RWPE1 (cell line): ENCODE results near the gene IFT122.
"Not testable (repeated sequence)": the region's sequence is repeated elsewhere in the genome, so short reads cannot be mapped to it uniquely, and the experiment has no call there.

Experiments used
- CTCF ChIA-PET: fragments of 350-600 bp; sonication (Branson Sonifier 250); formaldehyde crosslinking; extraction: SDS; loops from one replicate; lab custom pipeline; 2021; lab: Yijun Ruan, JAX
- POLR2A ChIA-PET: fragments of 400-600 bp; formaldehyde crosslinking; extraction: SDS; loops from one replicate; lab custom pipeline; 2020; ENCODE audit warnings: antibody characterized with exemption; ENCODE audit not compliant: low non-redundant PET; lab: Yijun Ruan, JAX
- DNase-seq: peaks from one replicate; pipeline ENCODE4 v3.0.0; 2012; ENCODE audit warnings: low spot score
- H3K27ac ChIP-seq: fragments of 450-650 bp; 2 replicates; pipeline ENCODE4 v1.5.1; 2017
- CTCF ChIP-seq: fragments of 450-650 bp; conservative IDR thresholded peaks from 2 replicates; pipeline ENCODE4 v1.5.1; 2017; ENCODE audit warnings: low read depth, mild to moderate bottlenecking

IFT122 gene

GRCh38 chr3:129481766-129482332 lies 41.8 kb downstream of the IFT122 start:
- ChIA-PET POLR2A (interaction anchor here (0.6 kb wide), 2 partner anchors 21 to 1458 kb away, joined by 3 to 4 read pairs; no protein-coding TSS in a partner anchor), CTCF (no interaction called here)
- TF ChIP-seq CTCF: no peak
- peak overlapping the region; percentile 69 for H3K27ac ChIP-seq
- DNase-seq: peak; percentile 15

DNA sequence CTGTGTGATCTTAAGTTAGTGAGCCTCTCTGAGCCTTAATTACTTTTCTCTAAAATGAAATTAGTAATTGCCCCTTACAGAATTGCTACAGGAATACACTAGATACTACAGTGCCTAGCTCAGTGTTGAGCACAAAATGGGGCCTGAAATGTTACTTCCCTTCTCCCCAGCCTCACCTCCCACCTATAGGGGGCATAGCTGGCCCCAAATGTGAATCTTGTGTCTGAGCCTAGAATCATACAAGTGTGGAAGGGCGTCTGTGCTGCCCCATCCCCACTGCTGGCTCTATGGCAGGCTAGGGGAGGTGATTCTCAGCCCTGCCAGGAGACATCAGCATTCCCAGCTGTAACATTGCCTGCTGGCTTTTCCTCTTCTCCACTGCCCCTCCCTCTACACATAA lies 42.7 kb downstream of the IFT122 start:
- no peak for DNase-seq
- no peak for TF ChIP-seq CTCF
- CTCF ChIA-PET: interaction anchor here (0.6 kb wide), 1 partner anchor 27 kb away, joined by 3 read pairs; no protein-coding TSS in a partner anchor
- no peak overlapping the region for H3K27ac ChIP-seq
- POLR2A ChIA-PET: no interaction called here

DNA sequence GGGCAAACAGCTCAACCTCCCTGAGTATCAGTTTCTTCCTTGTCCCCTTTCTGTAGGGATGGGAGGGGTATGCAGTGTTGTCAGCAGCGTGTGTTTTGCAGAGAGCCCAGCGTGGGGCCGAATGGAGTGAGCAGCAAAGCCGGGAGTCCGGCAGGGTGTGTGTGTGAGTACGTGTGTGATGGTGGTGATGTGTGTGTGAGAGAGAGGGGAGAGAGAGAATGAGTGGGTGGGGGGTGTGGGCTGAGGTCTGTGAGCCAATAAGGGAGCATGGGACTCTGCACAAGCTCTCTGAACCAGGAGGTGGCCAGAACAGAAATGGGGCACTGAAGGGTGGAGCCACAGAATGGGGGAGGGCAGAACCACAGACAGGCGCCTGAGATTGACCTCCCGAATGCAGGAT lies 43.8 kb downstream of the IFT122 start:
- H3K27ac ChIP-seq: no peak overlapping the region
- POLR2A ChIA-PET: no interaction called here
- DNase-seq: no peak
- no peak for TF ChIP-seq CTCF
- CTCF ChIA-PET: interaction anchor here (0.6 kb wide), 1 partner anchor 144 kb away, joined by 3 read pairs; no protein-coding TSS in a partner anchor

- DNase-seq, POLR2A ChIA-PET: not testable (repeated sequence)
- H3K27ac ChIP-seq: peak overlapping the region; percentile 80
- CTCF ChIA-PET: interaction anchor here (0.6 kb wide), 1 partner anchor 312 kb away, joined by 3 read pairs; no protein-coding TSS in a partner anchor
Measured at GRCh38 chr3:129485146-129485545, 45.1 kb downstream of the IFT122 start.

DNA sequence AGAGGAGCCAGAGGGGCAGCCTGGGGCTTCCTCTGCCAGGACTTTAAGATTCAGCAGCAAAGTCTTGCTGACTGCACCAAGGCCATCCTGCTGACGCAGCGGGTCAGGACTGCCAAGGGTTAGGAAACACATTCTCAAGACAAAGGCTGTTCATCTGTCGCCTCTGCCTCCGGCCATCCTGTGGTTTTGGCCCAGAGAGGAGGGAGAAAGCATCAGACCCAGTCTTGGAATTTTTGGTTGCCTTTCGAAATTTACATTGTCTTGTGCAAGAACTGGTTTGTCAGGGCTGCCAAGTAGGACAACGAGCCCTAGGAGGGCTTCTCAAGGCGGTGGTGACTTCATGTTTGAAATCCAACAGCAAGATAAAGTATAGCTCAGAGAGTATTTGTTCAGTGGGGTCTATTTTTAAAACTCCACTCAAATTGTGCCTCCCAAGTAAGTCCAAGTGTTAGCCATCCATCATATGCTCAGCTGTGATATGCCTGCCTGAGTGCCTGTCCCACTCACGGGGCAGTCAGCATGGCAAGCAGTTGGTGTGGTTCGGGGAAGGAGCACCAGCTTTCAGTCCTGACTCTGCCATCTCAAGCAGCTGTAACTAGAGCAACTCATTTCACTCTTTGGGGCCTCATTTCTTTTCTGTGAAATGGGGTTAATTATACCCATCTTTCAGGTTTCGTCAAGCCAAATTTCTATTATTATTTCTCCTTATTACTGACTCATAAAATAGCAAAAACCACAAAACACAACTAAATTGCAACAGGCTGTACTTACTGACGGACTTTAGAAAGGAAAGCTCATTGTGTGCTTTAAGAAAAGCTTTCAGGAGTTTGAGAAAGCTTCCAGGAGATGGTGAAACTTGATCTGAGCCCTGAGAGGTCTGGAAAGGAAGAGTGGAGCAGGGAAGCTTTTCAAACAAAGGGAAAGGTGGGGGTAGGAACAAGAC lies 46.0 kb downstream of the IFT122 start:
- peak; percentile 92 for DNase-seq
- POLR2A ChIA-PET: no interaction called here
- peak overlapping the region; percentile 80 for H3K27ac ChIP-seq
- CTCF ChIA-PET: interaction anchor here (0.5 to 1.2 kb wide), 3 partner anchors 202 to 511 kb away, joined by 3 to 4 read pairs (median 3); no protein-coding TSS in a partner anchor
- TF ChIP-seq CTCF: no peak

GRCh38 chr3:129486664-129487035 lies 46.6 kb downstream of the IFT122 start:
- ChIA-PET POLR2A (no interaction called here), CTCF (interaction anchor here (1.2 kb wide), 1 partner anchor 344 kb away, joined by 4 read pairs; no protein-coding TSS in a partner anchor)
- H3K27ac ChIP-seq: peak overlapping the region; percentile 80

More at GRCh38 chr3:129486664-129487035, 46.6 kb downstream of the IFT122 start:
- no peak for TF ChIP-seq CTCF
- no peak for DNase-seq
